Measurements from ENCODE around the gene TRIM23.

The TRIM23 gene

GRCh38 chr5:65566505-65566904, 57.6 kb downstream of the TRIM23 start:
- DNase-seq (ENCODE audit: low read depth in 1 of 2, low spot score in 1 of 2), result no peak

GRCh38 chr5:65563777-65564176, 60.4 kb downstream of the TRIM23 start:
- DNase-seq (ENCODE audit: low read depth in 1 of 2, low spot score in 1 of 2), result no peak

GRCh38 chr5:65562731-65563701, 61.1 kb downstream of the TRIM23 start, which contains the start of the genes CENPK and PPWD1:
Gene CENPK, minus strand, starts transcription at chr5:65563168. Its CDS starts 8,261 bp downstream, at chr5:65554907.
Gene PPWD1, plus strand, starts transcription at chr5:65563296. Its CDS starts 15 bp downstream, at chr5:65563311.
- peak; percentile 79 to 96 for DNase-seq (ENCODE audit: low read depth in 1 of 2, low spot score in 1 of 2)

DNA sequence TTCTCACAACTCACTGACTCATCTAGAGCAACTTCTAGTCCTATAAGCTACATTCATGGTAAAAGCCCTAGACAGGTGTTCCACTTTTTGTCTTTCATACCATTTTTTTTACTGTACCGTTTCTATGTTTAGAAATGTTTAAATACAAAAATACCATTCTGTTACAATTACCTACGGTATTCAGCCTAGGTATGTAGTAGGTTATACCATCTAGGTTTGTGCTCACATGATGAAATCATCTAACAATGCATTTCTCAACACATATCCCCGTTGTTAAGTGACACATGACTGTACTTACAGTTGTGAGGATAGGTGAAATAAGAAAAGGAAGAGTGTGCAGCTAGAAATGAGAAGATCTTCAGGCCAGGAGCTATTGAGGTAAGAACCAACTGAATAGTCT, 67.4 kb downstream of the TRIM23 start:
- DNase-seq (ENCODE audit: low read depth in 1 of 2, low spot score in 1 of 2), result no peak

DNA sequence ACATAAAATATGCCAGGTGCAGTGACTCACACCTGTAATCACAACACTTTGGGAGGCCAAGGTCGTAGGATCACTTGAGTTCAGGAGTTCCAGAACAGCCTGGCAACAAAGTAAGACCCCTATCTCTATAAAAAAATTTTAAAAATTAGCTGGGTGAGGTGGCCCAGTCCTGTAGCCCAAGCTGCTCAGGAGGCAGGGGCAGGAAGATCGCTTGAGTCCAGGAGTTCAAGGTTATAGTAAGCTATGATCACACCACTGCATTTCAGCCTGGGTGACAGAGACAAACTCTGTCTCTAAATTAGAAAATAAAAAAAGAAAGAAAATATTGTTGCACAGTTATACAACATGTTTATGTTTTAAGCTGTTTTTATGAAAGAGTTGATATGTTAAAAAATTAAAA, 68.0 kb downstream of the TRIM23 start:
- no peak for DNase-seq (ENCODE audit: low read depth in 1 of 2, low spot score in 1 of 2)

DNA sequence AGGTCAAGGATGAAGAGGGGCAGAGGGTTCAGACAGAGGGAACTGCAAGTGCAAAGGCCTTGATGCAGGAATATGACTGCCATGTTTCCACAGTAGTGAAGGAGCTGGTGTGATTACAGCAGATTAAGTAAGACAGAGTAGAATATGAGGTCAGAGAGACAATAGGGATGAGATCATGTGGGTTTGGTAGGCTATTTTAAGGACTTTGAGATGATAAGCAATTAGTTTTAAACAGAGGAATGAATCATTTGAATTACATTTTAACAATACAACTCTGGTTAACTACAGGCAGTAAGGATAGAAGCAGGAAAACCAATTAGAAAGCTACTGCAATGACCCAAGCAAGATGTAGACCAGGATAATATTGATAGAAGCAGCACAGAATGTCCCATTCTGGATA, 68.8 kb downstream of the TRIM23 start:
- DNase-seq (ENCODE audit: low read depth in 1 of 2, low spot score in 1 of 2), result no peak

DNA sequence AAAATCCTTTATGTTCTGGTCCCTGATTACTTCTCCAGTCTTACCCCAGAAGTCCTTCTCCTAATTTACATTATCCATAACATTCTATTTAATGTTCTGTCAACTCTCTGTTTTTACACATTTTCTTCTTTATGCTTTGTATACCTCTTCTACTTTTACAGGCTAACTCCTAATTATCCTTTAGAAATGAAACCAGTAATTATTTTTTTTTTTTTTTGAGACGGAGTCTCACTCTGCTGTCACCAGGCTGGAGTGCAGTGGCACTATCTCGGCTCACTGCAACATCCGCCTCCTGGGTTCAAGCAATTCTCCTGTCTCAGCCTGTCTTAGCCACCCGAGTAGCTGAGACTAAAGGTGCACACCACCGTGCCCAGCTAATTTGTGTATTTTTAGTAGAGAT, 70.2 kb downstream of the TRIM23 start:
- DNase-seq (ENCODE audit: low read depth in 1 of 2, low spot score in 1 of 2), result no peak

DNA sequence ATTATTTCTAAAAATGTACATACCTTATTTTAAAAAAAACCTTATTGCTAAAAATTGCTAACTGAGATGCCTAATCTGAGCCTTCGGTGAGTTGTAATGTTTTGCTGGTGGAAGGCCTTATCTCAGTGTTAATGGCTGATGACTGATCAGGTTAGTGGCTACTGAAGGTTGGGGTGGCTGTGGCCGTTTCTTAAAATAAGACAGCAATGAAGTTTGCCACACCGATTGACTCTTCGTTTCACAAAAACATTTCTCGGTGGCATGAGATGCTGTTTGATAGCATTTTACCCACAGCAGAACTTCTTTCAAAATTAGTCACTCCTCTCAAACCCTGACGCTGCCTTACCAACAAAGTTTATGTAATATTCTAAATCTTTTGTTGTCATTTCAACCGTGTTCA, 75.9 kb downstream of the TRIM23 start:
- no peak for DNase-seq (ENCODE audit: low read depth in 1 of 2, low spot score in 1 of 2)

DNA sequence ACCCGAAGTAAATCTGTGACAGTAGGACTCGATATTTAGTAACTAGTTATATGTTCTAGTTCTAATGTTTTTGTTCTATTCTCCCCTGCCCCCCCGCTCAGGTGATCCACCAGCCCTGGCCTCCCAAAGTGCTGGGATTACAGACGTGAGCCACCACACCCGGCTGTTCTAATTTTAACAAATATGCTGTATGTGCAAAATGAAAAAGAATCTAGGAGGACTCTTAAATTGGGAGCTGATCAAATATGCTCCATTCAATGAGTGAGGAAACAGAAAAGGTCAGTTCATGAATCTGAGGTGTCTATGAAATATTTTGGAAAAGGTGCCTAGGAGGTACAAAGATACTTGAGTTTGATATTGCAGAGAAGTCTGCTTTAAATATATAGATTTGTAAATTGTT, 78.0 kb downstream of the TRIM23 start:
- DNase-seq (ENCODE audit: low read depth in 1 of 2, low spot score in 1 of 2), result no peak

- no peak for DNase-seq (ENCODE audit: low read depth in 1 of 2, low spot score in 1 of 2)
Measured at GRCh38 chr5:65544473-65544872, 79.7 kb downstream of the TRIM23 start.

- DNase-seq (ENCODE audit: low read depth in 1 of 2, low spot score in 1 of 2), result no peak
Measured at GRCh38 chr5:65539827-65540226, 84.3 kb downstream of the TRIM23 start.

Measured in activated CD4-positive, alpha-beta T cell treated with anti-CD3 and anti-CD28 coated beads, Interleukin-2, amount 50 U/mL, for 24 hours (primary cell).